Measurements from ENCODE around the gene CCL27.

The CCL27 gene

DNA sequence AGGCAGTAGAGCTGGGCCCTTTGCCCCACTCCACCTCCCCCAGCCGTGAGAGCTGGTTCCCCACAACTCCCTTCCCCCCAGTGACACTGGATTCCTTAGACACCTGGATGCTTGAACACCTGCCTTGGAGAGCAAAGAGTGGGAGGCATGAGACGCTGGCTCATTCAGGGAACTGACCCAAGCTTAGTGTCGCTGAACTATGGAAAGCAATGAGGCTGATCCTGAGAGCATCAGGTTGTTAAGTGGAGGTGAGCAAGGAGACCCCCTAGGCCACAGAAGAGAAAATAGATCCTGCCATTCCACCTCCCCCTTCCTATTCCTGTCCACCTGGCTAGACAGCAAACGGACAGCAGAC is 26.6 kb upstream of the CCL27 start:
- TF ChIP-seq, protein P1, sequence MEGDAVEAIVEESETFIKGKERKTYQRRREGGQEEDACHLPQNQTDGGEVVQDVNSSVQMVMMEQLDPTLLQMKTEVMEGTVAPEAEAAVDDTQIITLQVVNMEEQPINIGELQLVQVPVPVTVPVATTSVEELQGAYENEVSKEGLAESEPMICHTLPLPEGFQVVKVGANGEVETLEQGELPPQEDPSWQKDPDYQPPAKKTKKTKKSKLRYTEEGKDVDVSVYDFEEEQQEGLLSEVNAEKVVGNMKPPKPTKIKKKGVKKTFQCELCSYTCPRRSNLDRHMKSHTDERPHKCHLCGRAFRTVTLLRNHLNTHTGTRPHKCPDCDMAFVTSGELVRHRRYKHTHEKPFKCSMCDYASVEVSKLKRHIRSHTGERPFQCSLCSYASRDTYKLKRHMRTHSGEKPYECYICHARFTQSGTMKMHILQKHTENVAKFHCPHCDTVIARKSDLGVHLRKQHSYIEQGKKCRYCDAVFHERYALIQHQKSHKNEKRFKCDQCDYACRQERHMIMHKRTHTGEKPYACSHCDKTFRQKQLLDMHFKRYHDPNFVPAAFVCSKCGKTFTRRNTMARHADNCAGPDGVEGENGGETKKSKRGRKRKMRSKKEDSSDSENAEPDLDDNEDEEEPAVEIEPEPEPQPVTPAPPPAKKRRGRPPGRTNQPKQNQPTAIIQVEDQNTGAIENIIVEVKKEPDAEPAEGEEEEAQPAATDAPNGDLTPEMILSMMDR (IDR thresholded peaks at IDR 0.05; ENCODE audit: low read depth, low read length, missing control alignments) = no peak
- no peak overlapping the region for H3K4me3 ChIP-seq (ENCODE audit: low read depth, low read length)
- no peak for DNase-seq (ENCODE audit: low read depth)

DNA sequence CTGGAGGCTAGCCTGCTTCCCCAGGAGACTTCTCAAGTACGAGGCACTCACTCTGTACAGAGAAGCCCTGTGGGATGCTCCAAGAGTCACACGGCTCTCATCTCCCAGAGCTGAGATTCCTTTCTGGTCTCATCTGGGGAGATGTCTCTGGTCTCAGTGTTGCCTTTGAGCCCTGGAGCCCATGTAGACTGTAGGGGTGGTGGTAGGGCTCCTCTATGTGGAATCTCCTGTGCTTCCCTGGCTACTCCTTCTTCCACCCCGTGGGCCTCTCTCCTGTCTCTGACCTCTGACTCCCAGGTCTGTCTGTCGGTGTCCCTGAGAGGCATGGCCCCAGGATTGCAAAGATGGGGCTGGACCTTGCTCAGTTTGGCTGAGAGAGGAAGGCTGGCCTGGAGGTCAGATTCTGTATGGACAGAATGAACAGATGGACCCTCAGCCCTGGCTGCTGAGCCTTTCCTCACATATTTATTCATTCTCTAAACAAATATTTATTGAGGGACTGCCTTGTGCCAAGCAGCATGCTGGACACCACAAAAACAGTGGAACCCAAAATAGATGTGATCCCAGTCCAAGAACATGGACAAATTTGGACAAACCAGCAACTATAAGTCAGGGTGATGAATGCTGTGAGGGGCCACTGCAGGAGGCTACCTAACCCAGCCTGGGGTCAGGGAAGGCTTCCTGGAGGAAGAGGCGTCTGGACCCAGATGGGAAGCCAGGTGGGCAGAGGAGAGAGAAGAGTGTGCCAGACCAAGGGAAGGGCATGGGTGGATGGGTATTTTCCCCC is 26.1 kb upstream of the CCL27 start:
- no peak for DNase-seq (ENCODE audit: low read depth)
- TF ChIP-seq, protein P1 (IDR thresholded peaks at IDR 0.05; ENCODE audit: low read depth, low read length, missing control alignments) = no peak
- no peak overlapping the region for H3K4me3 ChIP-seq (ENCODE audit: low read depth, low read length)

DNA sequence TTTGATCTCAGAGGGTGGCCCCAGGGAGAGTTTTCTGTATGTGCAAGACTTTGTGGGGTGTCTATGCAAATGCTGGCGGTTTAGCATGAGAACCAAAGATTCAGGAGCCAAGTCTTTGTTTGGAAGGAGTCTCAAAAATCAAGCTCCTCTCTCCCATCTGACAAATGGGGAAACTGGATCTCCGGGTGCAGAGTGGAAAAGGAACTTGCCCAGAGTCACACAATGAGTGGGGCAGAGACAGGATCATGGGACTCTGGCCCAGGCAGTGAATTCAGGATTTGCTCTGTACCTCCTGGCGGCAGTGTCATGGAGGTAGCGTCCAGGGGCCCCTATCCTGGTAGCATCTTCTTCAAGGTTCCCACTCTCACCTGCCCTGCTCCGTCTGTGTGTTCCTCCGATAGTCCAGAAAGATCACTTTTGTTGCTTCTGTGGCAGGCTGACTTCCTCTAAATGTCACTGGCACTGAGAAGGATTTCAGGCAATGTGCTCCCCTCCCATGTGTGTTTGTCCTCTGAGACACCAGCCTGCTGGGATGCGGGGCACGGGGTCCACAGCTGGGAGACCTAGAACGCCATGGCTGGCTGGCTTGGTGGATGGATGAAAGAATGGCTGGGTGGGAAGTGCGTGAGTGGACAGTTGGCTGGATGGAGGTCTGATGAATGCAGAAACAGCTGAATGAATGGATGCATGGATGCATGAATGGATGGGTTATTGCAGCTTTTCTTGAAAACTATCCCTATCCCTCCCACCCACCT is 25.0 kb upstream of the CCL27 start:
- no peak overlapping the region for H3K4me3 ChIP-seq (ENCODE audit: low read depth, low read length)
- DNase-seq (ENCODE audit: low read depth) = no peak
- TF ChIP-seq, protein P1 (IDR thresholded peaks at IDR 0.05; ENCODE audit: low read depth, low read length, missing control alignments) = no peak

DNA sequence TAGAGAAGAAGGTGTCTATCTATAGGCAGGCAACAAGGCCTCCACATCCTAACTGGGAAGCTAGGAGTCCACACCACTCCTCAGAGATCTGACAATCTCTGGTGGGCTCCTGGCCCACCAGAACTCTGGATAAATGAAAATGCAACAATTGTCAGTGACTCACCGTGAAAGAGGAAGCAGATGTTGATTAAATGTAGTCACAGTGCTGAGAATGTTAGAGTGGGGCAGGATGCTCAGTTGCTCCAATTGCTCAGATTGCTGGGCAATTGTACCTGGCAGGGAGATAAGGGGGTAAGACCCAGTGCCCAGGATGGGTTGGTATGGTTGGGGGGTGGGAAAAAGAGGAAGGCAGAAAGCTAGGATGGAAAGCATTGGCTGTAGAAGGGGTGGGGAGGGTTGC is 24.3 kb upstream of the CCL27 start:
- H3K4me3 ChIP-seq (ENCODE audit: low read depth, low read length) = no peak overlapping the region
- TF ChIP-seq, protein P1 (IDR thresholded peaks at IDR 0.05; ENCODE audit: low read depth, low read length, missing control alignments) = no peak
- no peak for DNase-seq (ENCODE audit: low read depth)

DNA sequence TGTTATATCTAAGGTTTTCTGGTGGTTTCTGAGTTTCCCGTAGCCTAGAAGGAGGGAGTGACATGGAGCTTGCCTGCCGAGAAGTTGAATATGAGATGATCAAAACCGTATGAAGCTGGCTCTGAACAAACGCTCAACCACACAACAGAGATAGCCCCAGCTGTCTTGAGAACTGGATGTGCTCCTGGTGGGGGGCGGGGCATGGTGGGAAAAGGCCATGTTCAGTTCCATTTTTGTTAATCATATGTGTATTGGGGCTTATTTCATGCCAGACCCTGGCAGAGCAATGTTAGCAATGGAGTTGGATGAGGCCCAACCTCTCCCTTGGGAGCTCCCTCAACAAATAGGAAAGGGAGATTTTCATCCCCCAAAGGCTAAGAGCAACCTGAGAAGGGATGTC is 23.8 kb upstream of the CCL27 start:
- TF ChIP-seq, protein P1 (IDR thresholded peaks at IDR 0.05; ENCODE audit: low read depth, low read length, missing control alignments) = no peak
- no peak for DNase-seq (ENCODE audit: low read depth)
- no peak overlapping the region for H3K4me3 ChIP-seq (ENCODE audit: low read depth, low read length)

DNA sequence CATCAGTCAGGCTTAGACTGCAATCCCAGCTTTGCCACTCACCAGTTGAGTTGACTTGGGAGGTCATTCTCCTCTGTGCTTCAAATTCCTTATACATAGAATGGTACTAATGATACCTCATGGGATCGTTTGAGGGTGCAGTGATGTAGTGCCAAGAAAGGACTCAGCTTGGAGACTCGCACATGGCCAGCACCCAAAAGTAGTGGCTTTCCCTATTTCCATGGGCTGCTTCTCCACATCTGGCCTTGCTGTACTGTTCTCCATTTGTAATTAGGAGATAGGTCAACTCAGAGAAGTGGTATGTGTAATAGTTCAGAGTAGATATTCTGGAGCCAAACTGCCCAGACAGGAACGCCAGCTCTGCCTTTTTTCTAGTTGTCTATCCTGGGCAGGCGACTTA is 23.1 kb upstream of the CCL27 start:
- no peak overlapping the region for H3K4me3 ChIP-seq (ENCODE audit: low read depth, low read length)
- no peak for DNase-seq (ENCODE audit: low read depth)
- TF ChIP-seq, protein P1 (IDR thresholded peaks at IDR 0.05; ENCODE audit: low read depth, low read length, missing control alignments) = no peak
